HG03575 (cell line): ENCODE measurements around the gene NSUN5.

ENCODE experiments used
- ATAC-seq: cut with Tn5 transposase; IDR thresholded peaks from one replicate; pipeline ENCODE4 v1.9.1; 2021; ENCODE audit not compliant: unreplicated experiment, insufficient number of reproducible peaks, low FRiP score; ENCODE audit errors: extremely low read depth

The NSUN5 gene

DNA sequence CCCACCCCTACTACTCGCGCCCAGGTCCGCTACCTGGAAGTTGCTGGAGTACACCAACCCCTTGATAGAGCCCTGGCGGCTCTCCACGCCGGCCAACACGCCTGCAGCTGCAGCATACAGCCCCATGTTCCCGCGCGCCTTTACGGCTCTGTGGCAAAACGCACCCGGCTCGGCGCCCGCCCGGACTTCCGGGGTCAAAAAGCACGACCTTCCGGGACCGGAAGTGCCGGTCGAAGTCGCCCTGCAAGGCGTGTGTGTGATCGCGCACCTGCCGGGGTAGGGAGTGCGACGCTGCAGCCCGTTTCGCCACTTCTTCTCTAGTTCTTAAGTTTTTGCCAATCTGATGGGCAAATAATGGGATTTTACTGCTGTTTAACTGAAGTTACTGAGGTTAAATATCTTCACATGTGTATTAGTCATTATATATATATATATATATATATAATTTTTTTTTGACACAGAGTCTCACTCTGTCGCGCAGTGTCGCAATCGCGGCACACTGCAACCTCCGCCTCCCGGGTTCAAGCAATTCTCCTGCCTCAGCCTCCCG, at the start of gene NSUN5:
Gene NSUN5, minus strand, starts transcription at position 162 of the 550 bp plus-strand sequence. Its CDS starts 36 bp downstream, at position 126.
- ATAC-seq: no peak

- no peak for ATAC-seq
Measured at GRCh38 chr7:73356159-73356558, 47.5 kb upstream of the NSUN5 start.

DNA sequence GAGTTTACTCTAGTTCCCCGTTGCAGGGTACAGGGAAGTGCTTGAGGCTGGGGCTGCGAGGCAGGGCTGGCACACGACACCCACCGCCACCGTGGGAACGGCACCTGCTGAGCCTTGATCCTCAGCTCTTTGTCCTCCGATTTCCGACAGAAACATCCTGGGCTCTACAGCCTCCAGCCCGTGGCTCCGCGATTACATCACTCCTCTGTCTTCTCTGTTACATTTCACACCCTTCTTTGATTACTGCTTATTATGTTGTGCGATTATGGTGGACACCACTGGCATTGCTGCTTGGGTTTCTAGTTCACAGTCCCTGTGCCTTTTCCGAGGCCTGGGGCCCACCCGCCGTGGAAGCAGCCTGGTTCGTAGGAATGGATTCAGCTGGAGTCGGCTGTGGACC, 46.2 kb upstream of the NSUN5 start:
- ATAC-seq: no peak

DNA sequence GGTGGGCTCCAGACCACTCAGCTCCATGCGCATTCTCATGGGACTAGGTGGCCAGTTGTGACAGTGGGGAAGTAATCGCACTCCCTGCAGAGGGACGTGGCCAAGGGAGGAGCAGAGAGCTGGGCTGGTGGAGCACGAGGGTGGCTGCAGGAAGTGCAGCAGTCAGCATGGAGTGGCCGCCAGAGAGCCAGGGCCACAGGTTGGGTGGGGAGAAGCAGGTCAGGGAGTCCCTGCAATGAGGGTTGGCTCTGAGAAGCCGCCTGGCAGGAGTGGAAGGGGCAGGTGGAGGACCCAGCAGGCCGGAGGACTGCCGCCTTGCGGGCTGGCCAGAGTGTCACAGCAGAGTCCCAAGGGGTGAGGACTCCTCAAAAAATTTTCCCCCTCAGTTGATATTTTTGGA, 45.6 kb upstream of the NSUN5 start:
- no peak for ATAC-seq

DNA sequence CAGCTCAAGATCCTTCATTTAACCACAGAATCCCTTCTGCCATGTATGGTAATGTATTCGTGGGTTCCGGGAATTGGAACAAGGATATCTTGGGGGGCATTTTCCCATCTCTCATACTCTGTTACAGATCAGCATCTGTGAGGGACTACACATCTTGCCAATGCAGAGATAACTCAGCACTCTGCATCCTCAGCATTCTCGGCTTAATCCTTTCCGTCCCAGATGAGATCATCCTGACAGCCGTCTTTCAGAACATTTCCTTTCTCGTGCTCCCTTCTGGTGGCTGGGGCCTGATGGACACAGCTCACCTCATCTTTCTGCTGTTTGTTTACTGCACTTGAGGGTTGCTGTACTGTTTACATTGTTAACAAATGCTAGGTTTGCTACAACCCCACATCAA, 44.6 kb upstream of the NSUN5 start:
- ATAC-seq: no peak

- no peak for ATAC-seq
Measured at GRCh38 chr7:73352784-73353183, 44.2 kb upstream of the NSUN5 start.

DNA sequence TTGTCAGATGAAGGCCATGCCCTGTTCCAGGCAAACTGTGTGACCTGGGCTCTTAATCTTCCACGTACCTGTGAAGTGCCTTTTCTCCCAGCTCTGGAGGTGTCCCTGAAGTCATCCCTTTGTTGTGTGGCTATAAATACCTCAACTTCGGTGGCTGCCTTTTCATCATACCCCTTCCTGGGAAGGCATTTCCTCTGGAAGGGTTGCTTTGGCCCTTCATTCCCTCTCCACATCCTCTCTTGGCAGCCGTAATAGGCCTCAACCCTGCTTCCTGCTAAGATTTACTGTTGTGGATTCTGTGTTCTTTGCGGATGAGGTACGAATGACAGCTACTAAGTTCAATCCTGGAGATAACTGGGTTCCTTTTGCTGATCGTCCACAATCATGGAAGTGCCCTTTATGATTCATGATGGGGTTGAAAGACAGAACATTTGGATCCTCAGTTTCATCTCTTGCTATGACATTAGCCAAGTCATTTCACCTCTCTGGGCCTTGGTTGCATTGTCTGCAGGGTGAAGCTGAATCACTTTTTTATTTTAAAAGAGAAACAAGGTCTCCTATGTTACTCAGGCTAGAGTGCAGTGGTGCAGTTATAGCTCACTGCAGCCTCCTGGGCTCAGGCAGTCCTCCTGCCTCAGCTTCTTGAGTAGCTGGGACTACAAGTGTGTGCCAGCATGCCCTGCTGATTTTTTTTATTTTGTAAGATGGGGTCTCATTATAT, 43.0 kb upstream of the NSUN5 start:
- no peak for ATAC-seq

GRCh38 chr7:73350306-73351068, 41.9 kb upstream of the NSUN5 start:
- no peak for ATAC-seq

GRCh38 chr7:73349763-73350162, 41.1 kb upstream of the NSUN5 start:
- no peak for ATAC-seq

- ATAC-seq: no peak
Measured at GRCh38 chr7:73345951-73346350, 37.3 kb upstream of the NSUN5 start.

DNA sequence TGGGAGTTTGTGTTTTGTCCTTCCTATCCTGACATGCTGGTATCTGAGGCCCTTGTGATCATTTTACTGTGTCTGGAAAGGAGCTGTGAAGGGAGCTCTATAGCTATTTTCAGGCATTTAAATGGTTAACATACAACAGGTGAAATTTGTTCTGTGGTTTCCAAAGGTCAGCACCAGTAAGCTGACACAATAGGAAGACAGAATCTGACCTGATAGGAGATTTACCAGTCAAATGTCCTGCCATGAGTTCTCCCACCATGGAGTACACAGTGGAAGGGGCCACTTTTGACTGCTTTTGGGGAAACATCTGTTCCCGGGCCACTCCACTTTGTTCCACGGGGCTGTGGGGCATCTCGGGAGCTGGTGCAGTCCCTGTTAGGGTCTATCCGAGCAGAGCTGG, 36.9 kb upstream of the NSUN5 start:
- ATAC-seq: no peak

DNA sequence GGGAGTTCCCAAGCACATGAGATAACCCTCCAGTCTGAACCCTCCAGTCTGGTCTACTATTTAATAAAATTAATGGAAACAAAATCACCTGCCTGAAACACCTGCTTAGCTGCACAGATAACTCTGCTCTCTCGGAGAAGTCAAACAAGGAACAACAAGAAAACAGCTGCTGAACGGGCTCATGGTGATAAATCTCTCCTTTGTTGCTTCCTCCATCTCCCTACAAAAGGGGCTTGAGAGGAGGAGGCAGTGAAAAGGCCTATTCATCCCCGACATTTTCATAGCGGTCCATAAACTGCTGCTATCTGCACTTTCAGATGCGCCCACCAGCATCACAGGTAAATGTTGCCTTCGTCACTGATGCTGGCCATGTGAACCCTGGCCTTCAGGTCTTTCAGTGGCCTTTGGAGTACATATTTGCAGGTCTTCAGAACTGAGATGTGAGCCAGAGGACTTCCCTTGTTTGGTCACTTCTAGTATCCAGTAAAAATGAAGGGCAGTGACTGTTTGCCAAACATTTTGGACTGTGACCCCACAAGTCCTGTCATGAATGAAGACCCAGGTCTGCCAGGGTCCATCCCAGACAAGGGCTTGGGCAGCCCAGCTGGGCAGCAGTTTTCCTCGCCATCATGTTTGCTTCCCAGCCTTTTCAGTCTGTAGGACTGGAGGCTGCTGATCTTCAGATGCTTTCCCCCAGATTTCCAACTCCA, 35.2 kb upstream of the NSUN5 start:
- ATAC-seq: no peak

GRCh38 chr7:73342645-73343044, 34.0 kb upstream of the NSUN5 start:
- no peak for ATAC-seq

DNA sequence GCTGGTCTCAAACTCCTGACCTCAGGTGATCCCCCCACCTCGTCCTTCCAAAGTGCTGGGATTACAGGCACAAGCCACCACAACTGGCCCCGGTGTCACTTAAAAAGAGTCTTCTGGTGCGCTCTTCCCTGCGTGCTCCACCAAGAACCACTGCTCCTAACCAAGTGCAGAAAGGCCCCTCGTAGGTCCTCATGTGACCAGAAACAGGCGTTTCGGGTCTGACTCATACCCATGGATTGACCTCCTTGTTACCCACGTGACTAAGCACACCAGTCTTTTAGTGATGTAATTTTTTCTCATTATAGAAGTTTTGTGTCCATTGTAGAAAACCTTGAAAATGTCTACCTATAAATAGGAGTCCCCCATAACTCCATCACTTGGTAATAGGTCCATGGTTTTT, 33.3 kb upstream of the NSUN5 start:
- no peak for ATAC-seq

DNA sequence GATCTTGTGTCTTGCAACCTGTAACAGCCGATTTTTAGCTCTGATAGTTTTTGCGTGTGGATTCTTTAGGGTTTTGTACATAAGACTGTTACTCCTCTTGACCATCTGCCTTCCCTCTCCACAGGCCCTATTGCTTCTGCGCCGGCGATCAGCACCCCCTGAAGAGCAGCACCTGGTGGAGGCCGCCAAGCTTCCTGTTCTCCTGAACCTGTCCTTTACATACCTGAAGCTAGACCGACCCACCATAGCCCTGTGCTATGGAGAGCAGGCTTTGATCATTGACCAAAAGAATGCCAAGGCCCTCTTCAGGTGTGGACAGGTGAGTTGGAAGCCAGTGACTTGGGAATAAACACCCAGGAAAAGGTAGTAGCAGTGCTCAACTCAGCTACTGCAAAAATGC, 31.9 kb upstream of the NSUN5 start:
- ATAC-seq: no peak

- no peak for ATAC-seq
Measured at GRCh38 chr7:73338321-73338720, 29.7 kb upstream of the NSUN5 start.

- ATAC-seq: no peak
Measured at GRCh38 chr7:73332447-73332846, 23.8 kb upstream of the NSUN5 start.

DNA sequence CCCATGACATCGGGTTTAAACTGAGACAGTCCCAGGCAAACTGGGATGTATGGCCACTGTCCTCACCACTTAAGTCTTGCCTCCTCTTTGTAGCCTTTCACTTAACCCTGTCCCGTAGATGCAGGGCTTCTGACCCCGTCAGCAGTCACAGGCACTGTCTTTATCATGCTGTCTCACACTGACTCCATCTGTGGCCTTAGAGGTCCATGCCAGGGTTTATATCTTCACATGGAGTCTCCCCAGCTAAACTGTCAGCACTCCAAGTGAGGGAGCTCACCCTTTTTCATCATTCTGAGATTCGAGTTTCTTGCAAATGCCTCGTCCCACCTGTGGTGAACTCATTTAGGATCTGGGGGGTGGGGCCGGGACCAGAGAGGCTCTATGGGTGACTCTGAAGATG, 22.1 kb upstream of the NSUN5 start:
- no peak for ATAC-seq

DNA sequence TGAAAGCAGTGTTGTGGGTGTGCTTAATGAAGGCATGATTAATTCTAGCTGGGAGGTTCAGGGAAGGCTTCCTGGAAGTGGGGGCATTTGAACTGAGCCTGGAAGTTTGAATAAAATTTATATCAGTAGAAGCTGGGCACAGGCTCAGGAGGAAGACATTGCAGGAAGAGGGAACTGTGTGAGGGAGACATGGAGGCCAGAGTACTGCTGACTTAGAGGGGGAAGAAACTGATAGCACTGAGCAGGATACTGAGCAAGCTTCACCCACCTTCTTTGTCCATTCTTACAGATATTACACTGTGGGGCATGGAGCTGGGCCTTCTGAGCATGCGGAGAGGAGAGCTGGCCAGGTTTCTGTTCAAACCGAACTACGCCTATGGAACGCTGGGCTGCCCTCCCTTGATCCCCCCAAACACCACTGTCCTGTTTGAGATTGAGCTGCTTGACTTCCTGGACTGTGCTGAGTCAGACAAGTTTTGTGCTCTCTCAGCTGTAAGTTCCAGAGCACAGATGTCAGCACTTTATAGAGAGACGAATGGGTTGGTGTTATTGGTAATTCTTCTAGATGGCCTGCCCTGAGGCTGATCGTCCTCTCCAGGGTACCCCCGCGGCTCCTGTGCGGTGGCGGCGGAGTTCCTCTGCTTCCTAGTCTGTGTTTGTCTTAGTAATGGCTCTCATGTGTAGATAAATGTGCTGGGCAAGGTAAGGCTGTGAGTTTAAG, 21.4 kb upstream of the NSUN5 start:
- no peak for ATAC-seq
